ENCODE results near the gene LAMC1. TPM values are rescaled to one million over a fixed set of nuclear protein-coding genes. Genes with fewer than 3 reads are reported as not detected.

The LAMC1 gene
- total RNA-seq, 1 donor from 2014 or later: 164 TPM

DNA sequence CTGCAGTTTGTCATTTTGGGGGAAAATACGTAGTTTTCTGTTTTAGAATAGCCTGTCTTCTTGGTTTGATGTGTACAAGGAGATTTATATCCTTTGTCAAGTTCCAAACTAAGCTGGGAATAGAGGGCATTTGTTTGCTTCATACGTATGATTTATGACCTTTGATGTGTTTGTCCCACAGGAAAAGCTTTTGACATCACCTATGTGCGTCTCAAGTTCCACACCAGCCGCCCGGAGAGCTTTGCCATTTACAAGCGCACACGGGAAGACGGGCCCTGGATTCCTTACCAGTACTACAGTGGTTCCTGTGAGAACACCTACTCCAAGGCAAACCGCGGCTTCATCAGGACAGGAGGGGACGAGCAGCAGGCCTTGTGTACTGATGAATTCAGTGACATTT, 79.9 kb downstream of the LAMC1 start:
- no peaks in the 10 kb centered on the region for H3K9me3 Mint-ChIP-seq
- peaks cover 10% of the 10 kb centered on the region for H3K4me1 Mint-ChIP-seq
- H3K27me3 Mint-ChIP-seq (ENCODE audit: low read depth): no peaks in the 10 kb centered on the region
- no peak for DNase-seq (ENCODE audit: low spot score in 2 of 2, unreplicated experiment in 2 of 2)
- H3K36me3 Mint-ChIP-seq: peaks cover 2% of the 10 kb centered on the region
- no peak for TF ChIP-seq CTCF (IDR thresholded peaks at IDR 0.05; ENCODE audit: unreplicated experiment)
- no peak overlapping the region for H3K27ac Mint-ChIP-seq
- H3K4me3 Mint-ChIP-seq: no peak overlapping the region

GRCh38 chr1:183103577-183103976, 80.4 kb downstream of the LAMC1 start:
- peaks cover 2% of the 10 kb centered on the region for H3K36me3 Mint-ChIP-seq
- no peak for DNase-seq (ENCODE audit: low spot score in 2 of 2, unreplicated experiment in 2 of 2)
- H3K27ac Mint-ChIP-seq: no peak overlapping the region
- peaks cover 10% of the 10 kb centered on the region for H3K4me1 Mint-ChIP-seq
- H3K27me3 Mint-ChIP-seq (ENCODE audit: low read depth): no peaks in the 10 kb centered on the region
- no peak overlapping the region for H3K4me3 Mint-ChIP-seq
- no peak for TF ChIP-seq CTCF (IDR thresholded peaks at IDR 0.05; ENCODE audit: unreplicated experiment)
- no peaks in the 10 kb centered on the region for H3K9me3 Mint-ChIP-seq

DNA sequence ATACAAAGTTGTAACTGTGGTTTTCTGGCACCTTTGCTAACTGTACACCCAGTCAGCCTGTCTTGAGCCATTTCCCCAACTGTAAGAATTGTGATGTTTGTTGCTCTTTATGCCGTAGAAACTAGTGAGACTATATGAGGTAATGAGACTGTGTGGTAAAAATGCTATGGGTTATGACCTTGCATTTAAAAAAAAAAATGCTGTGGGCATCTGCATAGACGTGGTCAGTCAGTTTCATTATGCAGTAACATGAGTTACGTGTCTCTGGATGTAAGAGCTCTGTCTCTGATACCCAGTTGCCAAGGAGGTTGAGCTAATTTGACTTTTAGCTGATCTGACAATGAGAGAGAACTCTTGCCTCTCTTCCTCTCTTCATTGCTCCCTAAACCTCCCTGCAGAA, 82.2 kb downstream of the LAMC1 start:
- no peak for TF ChIP-seq CTCF (IDR thresholded peaks at IDR 0.05; ENCODE audit: unreplicated experiment)
- peaks cover 10% of the 10 kb centered on the region for H3K4me1 Mint-ChIP-seq
- H3K9me3 Mint-ChIP-seq: no peaks in the 10 kb centered on the region
- H3K36me3 Mint-ChIP-seq: peaks cover 16% of the 10 kb centered on the region
- no peak overlapping the region for H3K27ac Mint-ChIP-seq
- H3K27me3 Mint-ChIP-seq (ENCODE audit: low read depth): no peaks in the 10 kb centered on the region
- H3K4me3 Mint-ChIP-seq: no peak overlapping the region
- no peak for DNase-seq (ENCODE audit: low spot score in 2 of 2, unreplicated experiment in 2 of 2)

DNA sequence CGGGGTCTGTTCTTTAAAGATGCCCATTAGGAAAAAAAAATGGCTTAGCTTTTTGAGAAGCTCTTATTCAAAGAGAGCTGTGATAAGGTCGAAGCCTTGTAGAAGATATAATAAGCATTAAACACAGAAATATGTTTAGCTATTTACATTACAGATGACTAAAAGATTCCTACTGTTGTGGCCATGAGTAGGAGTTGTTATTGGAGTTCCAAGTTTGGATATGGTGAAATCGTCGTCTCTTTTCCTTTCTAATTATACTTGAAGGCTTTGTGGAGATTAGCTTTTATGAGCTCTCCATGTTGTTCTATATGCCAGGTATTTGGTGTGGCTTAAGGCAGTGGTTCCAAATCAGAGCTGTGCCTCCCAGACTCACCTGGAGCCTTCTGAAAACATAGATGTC, 82.9 kb downstream of the LAMC1 start:
- Mint-ChIP-seq H3K4me3 (no peak overlapping the region), H3K27ac (no peak overlapping the region), H3K27me3 (ENCODE audit: low read depth) (no peaks in the 10 kb centered on the region), H3K36me3 (peaks cover 18% of the 10 kb centered on the region), H3K9me3 (no peaks in the 10 kb centered on the region), H3K4me1 (peaks cover 10% of the 10 kb centered on the region)
- no peak for DNase-seq (ENCODE audit: low spot score in 2 of 2, unreplicated experiment in 2 of 2)
- no peak for TF ChIP-seq CTCF (IDR thresholded peaks at IDR 0.05; ENCODE audit: unreplicated experiment)

DNA sequence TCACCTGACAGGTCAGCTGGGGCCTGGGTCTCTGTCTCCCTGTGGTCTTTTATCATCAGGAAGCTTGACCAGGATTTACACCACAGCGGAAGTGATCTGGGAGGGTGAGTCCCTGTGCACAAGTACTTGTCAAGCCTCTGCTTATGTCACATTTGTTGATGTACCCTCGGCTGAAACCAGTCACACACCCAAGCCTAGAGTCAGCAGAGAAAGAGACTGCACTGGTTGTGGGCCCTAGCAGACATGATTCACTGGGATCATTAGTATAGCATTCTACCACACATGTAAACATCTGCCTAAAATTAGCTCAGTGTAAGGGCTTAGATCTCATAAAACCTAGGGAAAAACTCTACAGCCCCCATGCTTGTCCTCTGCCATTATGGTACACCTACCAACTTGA, 83.5 kb downstream of the LAMC1 start:
- H3K27ac Mint-ChIP-seq: no peak overlapping the region
- H3K4me3 Mint-ChIP-seq: no peak overlapping the region
- H3K36me3 Mint-ChIP-seq: peaks cover 18% of the 10 kb centered on the region
- no peak for TF ChIP-seq CTCF (IDR thresholded peaks at IDR 0.05; ENCODE audit: unreplicated experiment)
- peaks cover 8% of the 10 kb centered on the region for H3K4me1 Mint-ChIP-seq
- no peak for DNase-seq (ENCODE audit: low spot score in 2 of 2, unreplicated experiment in 2 of 2)
- no peaks in the 10 kb centered on the region for H3K9me3 Mint-ChIP-seq
- no peaks in the 10 kb centered on the region for H3K27me3 Mint-ChIP-seq (ENCODE audit: low read depth)

- Mint-ChIP-seq H3K36me3 (peaks cover 34% of the 10 kb centered on the region), H3K27me3 (ENCODE audit: low read depth) (no peaks in the 10 kb centered on the region)
- TF ChIP-seq CTCF (IDR thresholded peaks at IDR 0.05; ENCODE audit: unreplicated experiment): no peak
Observed at GRCh38 chr1:183110326-183110880, 87.2 kb downstream of the LAMC1 start.

More at GRCh38 chr1:183110326-183110880, 87.2 kb downstream of the LAMC1 start:
- no peak overlapping the region for H3K27ac Mint-ChIP-seq
- no peak for DNase-seq (ENCODE audit: low spot score in 2 of 2, unreplicated experiment in 2 of 2)
- H3K9me3 Mint-ChIP-seq: no peaks in the 10 kb centered on the region
- no peaks in the 10 kb centered on the region for H3K4me1 Mint-ChIP-seq
- H3K4me3 Mint-ChIP-seq: no peak overlapping the region
